ENCODE results near the gene DSPP. TPM values are rescaled to one million over a fixed set of nuclear protein-coding genes. Genes with fewer than 3 reads are reported as not detected.

Gene DSPP
- total and polyA plus RNA-seq, 2 of the 8 experiments (the other 6 are each of a cell fraction or from before 2014, with no cell fraction given) = not detected

- TF ChIP-seq CHD7 (IDR thresholded peaks at IDR 0.05; ENCODE audit: insufficient replicate concordance, low read length) = no peak
- TF ChIP-seq USF2 (IDR thresholded peaks at IDR 0.05; ENCODE audit: low read length) = no peak
- no peak for TF ChIP-seq TBP (IDR thresholded peaks at IDR 0.05; ENCODE audit: low read depth, low read length)
- TF ChIP-seq CBX8 (IDR thresholded peaks at IDR 0.05; ENCODE audit: borderline replicate concordance, low read depth, low read length) = no peak
- no peak for TF ChIP-seq CEBPB (IDR thresholded peaks at IDR 0.05; ENCODE audit: low read depth, low read length)
- no peak for TF ChIP-seq SUZ12 (IDR thresholded peaks at IDR 0.05; ENCODE audit: low read length)
- no peak for TF ChIP-seq RAD21 (IDR thresholded peaks at IDR 0.05 in 1 of 2, conservative IDR thresholded peaks at IDR 0.05 in 1 of 2; ENCODE audit: low read depth in 2 of 2, low read length in 2 of 2)
- TF ChIP-seq, protein P1, sequence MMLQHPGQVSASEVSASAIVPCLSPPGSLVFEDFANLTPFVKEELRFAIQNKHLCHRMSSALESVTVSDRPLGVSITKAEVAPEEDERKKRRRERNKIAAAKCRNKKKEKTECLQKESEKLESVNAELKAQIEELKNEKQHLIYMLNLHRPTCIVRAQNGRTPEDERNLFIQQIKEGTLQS (IDR thresholded peaks at IDR 0.05; ENCODE audit: insufficient read depth, low read depth, low read length) = no peak
- TF ChIP-seq POLR2A (IDR thresholded peaks at IDR 0.05; ENCODE audit: control extremely low read depth in 1 of 2, low read depth in 2 of 2, low read length in 2 of 2) = no peak
- no peak for TF ChIP-seq BACH1 (IDR thresholded peaks at IDR 0.05; ENCODE audit: low read length)
- TF ChIP-seq SP2 (IDR thresholded peaks at IDR 0.05; ENCODE audit: low read length) = no peak
Observed at GRCh38 chr4:87649980-87650379, 41.7 kb downstream of the DSPP start, which contains the start of gene DMP1 (continued).
